ENCODE measurements around the gene MAGEL2. TPM values are rescaled to one million over a fixed set of nuclear protein-coding genes. Genes with fewer than 3 reads are reported as not detected.

Gene MAGEL2
- total and polyA plus RNA-seq, 2 donors (not counting 3 experiments of a cell fraction or from before 2014, with no cell fraction given) = not detected

DNA sequence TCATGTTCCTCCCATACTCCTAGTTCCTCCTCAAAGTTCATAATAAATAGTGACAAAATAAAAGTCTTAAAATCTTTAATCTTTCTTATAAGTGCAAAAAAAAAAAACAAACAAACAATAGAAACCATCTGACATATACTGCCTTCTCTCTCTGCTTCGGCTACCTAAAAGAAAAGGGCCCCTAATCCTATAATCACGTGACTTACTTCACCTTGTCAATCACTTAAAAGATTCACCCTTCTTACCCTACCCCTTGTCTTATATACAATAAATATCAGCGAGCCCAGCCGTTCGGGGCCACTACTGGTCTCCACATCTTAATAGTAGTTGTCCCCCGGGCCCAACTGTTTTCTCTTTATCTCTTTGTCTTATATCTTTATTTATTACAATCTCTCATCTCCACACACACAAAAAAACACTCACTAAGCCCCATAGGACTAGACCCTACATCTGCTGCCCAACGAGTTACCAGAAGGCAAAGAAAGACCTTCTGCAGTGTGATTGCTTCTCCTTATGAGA, 53.4 kb downstream of the MAGEL2 start:
- Histone ChIP-seq H4K20me1 (replicated peaks; ENCODE audit: control insufficient read depth, extremely low read depth, insufficient read depth, low read length) (no peaks in the 10 kb centered on the region), H3K4me1 (ENCODE audit: control insufficient read depth, extremely low read depth, insufficient read depth, low read length) (no peaks in the 10 kb centered on the region), H3K9me3 (replicated peaks; ENCODE audit: control insufficient read depth, insufficient read depth, low read length) (no peaks in the 10 kb centered on the region), H3K36me3 (ENCODE audit: control insufficient read depth in 2 of 2, extremely low read depth in 1 of 2, insufficient read depth in 2 of 2, low read length in 2 of 2) (no peaks in the 10 kb centered on the region), H2AFZ (ENCODE audit: low read depth, low read length) (no peak overlapping the region), H3K27me3 (ENCODE audit: control insufficient read depth in 2 of 2, insufficient read depth in 2 of 2, low read length in 2 of 2) (no peaks in the 10 kb centered on the region), H3K79me2 (ENCODE audit: control insufficient read depth, insufficient read depth, low read length) (no peaks in the 10 kb centered on the region), H3K4me2 (ENCODE audit: insufficient read depth, low read length) (no peak overlapping the region), H3K4me3 (replicated peaks in 1 of 3; ENCODE audit: insufficient read depth in 1 of 3, low read depth in 1 of 3, low read length in 3 of 3) (no peak overlapping the region), H3K27ac (ENCODE audit: insufficient read depth, low read depth, low read length) (no peak overlapping the region), H3K9me1 (replicated peaks; ENCODE audit: control insufficient read depth, extremely low read depth, insufficient read depth, low read length) (no peaks in the 10 kb centered on the region), H3K9ac (replicated peaks; ENCODE audit: extremely low read depth, insufficient read depth, low read length) (no peak overlapping the region)
- no TSS peak for BruUV-seq (replicated peaks)
- ChIA-PET CTCF (no interaction called here), POLR2A (no interaction called here)
- DNase-seq (ENCODE audit: low read depth, low spot score) (no peak), FAIRE-seq (no peak)
- no peak for TF ChIP-seq POLR2AphosphoS5 (IDR thresholded peaks at IDR 0.05; ENCODE audit: insufficient read depth, low read depth, low read length)
- TF ChIP-seq CTCF (IDR thresholded peaks at IDR 0.05; ENCODE audit: extremely low read depth in 1 of 2, insufficient read depth in 1 of 2, low read depth in 1 of 2, low read length in 2 of 2) = no peak
- TF ChIP-seq MAX (IDR thresholded peaks at IDR 0.05; ENCODE audit: insufficient read depth, insufficient read length) = no peak
- TF ChIP-seq EZH2 (IDR thresholded peaks at IDR 0.05; ENCODE audit: borderline replicate concordance, low read depth, low read length, severe bottlenecking) = no peak
- no peak for TF ChIP-seq GATA2 (IDR thresholded peaks at IDR 0.05; ENCODE audit: insufficient read depth, insufficient read length, low read depth, low read length)
- TF ChIP-seq FOS (IDR thresholded peaks at IDR 0.05; ENCODE audit: borderline replicate concordance, insufficient read depth, low read length) = no peak
- no peak for TF ChIP-seq MYC (IDR thresholded peaks at IDR 0.05; ENCODE audit: low read depth, low read length)
- no peak for TF ChIP-seq JUN (IDR thresholded peaks at IDR 0.05; ENCODE audit: borderline replicate concordance, insufficient read depth, insufficient read length, low read depth)
- no peak for TF ChIP-seq POLR2A (IDR thresholded peaks at IDR 0.05; ENCODE audit: low read depth, low read length)
- intact Hi-C loops (cut with micrococcal nuclease) = no loop called here
- dilution Hi-C loops (cut with MboI; ENCODE audit: extremely low pct_ligation_motif_present, low sequenced_read_pairs) = no loop called here

Other genes starting within 250 kb of the MAGEL2 start
- not detected in 2 replicates for gene GOLGA6L2, start 200.6 kb downstream of the MAGEL2 start, total RNA-seq
- not detected in 2 replicates for gene GOLGA6L2, start 200.6 kb downstream of the MAGEL2 start, polyA plus RNA-seq
- gene MKRN3, start 82.2 kb downstream of the MAGEL2 start, total RNA-seq = 0.18 TPM in 2 replicates
- 0.16 and 0.40 TPM in 2 replicates for gene MKRN3, start 82.2 kb downstream of the MAGEL2 start, polyA plus RNA-seq
- gene NDN, start 39.4 kb upstream of the MAGEL2 start, total RNA-seq = 19.0 and 19.2 TPM in 2 replicates
- gene NDN, start 39.4 kb upstream of the MAGEL2 start, polyA plus RNA-seq = 23.1 and 26.7 TPM in 2 replicates